ENCODE results near the gene AGXT.

The AGXT gene

GRCh38 chr2:240869956-240870875 is 1.6 kb downstream of the AGXT start:
- H3K4me3 ChIP-seq (ENCODE audit: low read depth in 1 of 2, low read length in 2 of 2), result no peak overlapping the region
- no peak overlapping the region for H3K27ac ChIP-seq (ENCODE audit: low read depth, low read length)
- no peaks in the 10 kb centered on the region for H3K36me3 ChIP-seq (ENCODE audit: control insufficient read depth in 1 of 2, insufficient read depth in 2 of 2, low read length in 2 of 2)
- H3K27me3 ChIP-seq (ENCODE audit: control insufficient read depth in 1 of 2, insufficient read depth in 2 of 2, low read length in 2 of 2), result no peaks in the 10 kb centered on the region
- H3K4me1 ChIP-seq (ENCODE audit: control insufficient read depth in 1 of 2, insufficient read depth in 2 of 2, low read length in 2 of 2), result peaks cover 16 to 17% of the 10 kb centered on the region in 2 donors
- no peak overlapping the region for H3K9ac ChIP-seq (ENCODE audit: low read depth in 1 of 2, low read length in 2 of 2)
- H3K9me3 ChIP-seq (ENCODE audit: control insufficient read depth in 1 of 2, low read length in 2 of 2), result no peaks in the 10 kb centered on the region

GRCh38 chr2:240871071-240871958 is 2.7 kb downstream of the AGXT start:
- H3K4me1 ChIP-seq (ENCODE audit: control insufficient read depth in 1 of 2, insufficient read depth in 2 of 2, low read length in 2 of 2), result peaks cover 27 to 28% of the 10 kb centered on the region in 2 donors
- H3K27me3 ChIP-seq (ENCODE audit: control insufficient read depth in 1 of 2, insufficient read depth in 2 of 2, low read length in 2 of 2), result no peaks in the 10 kb centered on the region
- no peak overlapping the region for H3K9ac ChIP-seq (ENCODE audit: low read depth in 1 of 2, low read length in 2 of 2)
- H3K9me3 ChIP-seq (ENCODE audit: control insufficient read depth in 1 of 2, low read length in 2 of 2), result no peaks in the 10 kb centered on the region
- H3K36me3 ChIP-seq (ENCODE audit: control insufficient read depth in 1 of 2, insufficient read depth in 2 of 2, low read length in 2 of 2), result no peaks in the 10 kb centered on the region
- no peak overlapping the region for H3K4me3 ChIP-seq (ENCODE audit: low read depth in 1 of 2, low read length in 2 of 2)
- H3K27ac ChIP-seq (ENCODE audit: low read depth, low read length), result no peak overlapping the region

- Histone ChIP-seq H3K36me3 (ENCODE audit: control insufficient read depth in 1 of 2, insufficient read depth in 2 of 2, low read length in 2 of 2) (no peaks in the 10 kb centered on the region), H3K27ac (ENCODE audit: low read depth, low read length) (no peak overlapping the region), H3K4me3 (ENCODE audit: low read depth in 1 of 2, low read length in 2 of 2) (no peak overlapping the region), H3K9me3 (ENCODE audit: control insufficient read depth in 1 of 2, low read length in 2 of 2) (no peaks in the 10 kb centered on the region), H3K27me3 (ENCODE audit: control insufficient read depth in 1 of 2, insufficient read depth in 2 of 2, low read length in 2 of 2) (no peaks in the 10 kb centered on the region), H3K9ac (ENCODE audit: low read depth in 1 of 2, low read length in 2 of 2) (no peak overlapping the region), H3K4me1 (ENCODE audit: control insufficient read depth in 1 of 2, insufficient read depth in 2 of 2, low read length in 2 of 2) (peaks cover 36 to 37% of the 10 kb centered on the region in 2 donors)
Measured at GRCh38 chr2:240872317-240873097, 3.9 kb downstream of the AGXT start.

- Histone ChIP-seq H3K27me3 (ENCODE audit: control insufficient read depth in 1 of 2, insufficient read depth in 2 of 2, low read length in 2 of 2) (no peaks in the 10 kb centered on the region), H3K4me3 (ENCODE audit: low read depth in 1 of 2, low read length in 2 of 2) (no peak overlapping the region), H3K27ac (ENCODE audit: low read depth, low read length) (no peak overlapping the region), H3K9ac (ENCODE audit: low read depth in 1 of 2, low read length in 2 of 2) (no peak overlapping the region), H3K9me3 (ENCODE audit: control insufficient read depth in 1 of 2, low read length in 2 of 2) (no peaks in the 10 kb centered on the region), H3K4me1 (ENCODE audit: control insufficient read depth in 1 of 2, insufficient read depth in 2 of 2, low read length in 2 of 2) (peaks cover 36 to 37% of the 10 kb centered on the region in 2 donors), H3K36me3 (ENCODE audit: control insufficient read depth in 1 of 2, insufficient read depth in 2 of 2, low read length in 2 of 2) (no peaks in the 10 kb centered on the region)
Measured at GRCh38 chr2:240873098-240873788, 4.6 kb downstream of the AGXT start.

GRCh38 chr2:240873805-240874714 is 5.4 kb downstream of the AGXT start:
- Histone ChIP-seq H3K4me3 (ENCODE audit: low read depth in 1 of 2, low read length in 2 of 2) (peak overlapping the region in 1 of 2 donors; percentile 11), H3K36me3 (ENCODE audit: control insufficient read depth in 1 of 2, insufficient read depth in 2 of 2, low read length in 2 of 2) (no peaks in the 10 kb centered on the region), H3K9me3 (ENCODE audit: control insufficient read depth in 1 of 2, low read length in 2 of 2) (no peaks in the 10 kb centered on the region), H3K9ac (ENCODE audit: low read depth in 1 of 2, low read length in 2 of 2) (no peak overlapping the region), H3K27me3 (ENCODE audit: control insufficient read depth in 1 of 2, insufficient read depth in 2 of 2, low read length in 2 of 2) (no peaks in the 10 kb centered on the region), H3K27ac (ENCODE audit: low read depth, low read length) (peak overlapping the region; percentile 56), H3K4me1 (ENCODE audit: control insufficient read depth in 1 of 2, insufficient read depth in 2 of 2, low read length in 2 of 2) (peaks cover 36 to 37% of the 10 kb centered on the region in 2 donors)

GRCh38 chr2:240874715-240875227 is 6.1 kb downstream of the AGXT start:
- no peak overlapping the region for H3K27ac ChIP-seq (ENCODE audit: low read depth, low read length)
- H3K9me3 ChIP-seq (ENCODE audit: control insufficient read depth in 1 of 2, low read length in 2 of 2), result no peaks in the 10 kb centered on the region
- peaks cover 36 to 37% of the 10 kb centered on the region in 2 donors for H3K4me1 ChIP-seq (ENCODE audit: control insufficient read depth in 1 of 2, insufficient read depth in 2 of 2, low read length in 2 of 2)
- H3K36me3 ChIP-seq (ENCODE audit: control insufficient read depth in 1 of 2, insufficient read depth in 2 of 2, low read length in 2 of 2), result no peaks in the 10 kb centered on the region
- H3K27me3 ChIP-seq (ENCODE audit: control insufficient read depth in 1 of 2, insufficient read depth in 2 of 2, low read length in 2 of 2), result no peaks in the 10 kb centered on the region
- no peak overlapping the region for H3K9ac ChIP-seq (ENCODE audit: low read depth in 1 of 2, low read length in 2 of 2)
- H3K4me3 ChIP-seq (ENCODE audit: low read depth in 1 of 2, low read length in 2 of 2), result no peak overlapping the region

- H3K4me1 ChIP-seq (ENCODE audit: control insufficient read depth in 1 of 2, insufficient read depth in 2 of 2, low read length in 2 of 2), result peaks cover 36 to 37% of the 10 kb centered on the region in 2 donors
- H3K9ac ChIP-seq (ENCODE audit: low read depth in 1 of 2, low read length in 2 of 2), result no peak overlapping the region
- H3K9me3 ChIP-seq (ENCODE audit: control insufficient read depth in 1 of 2, low read length in 2 of 2), result no peaks in the 10 kb centered on the region
- H3K4me3 ChIP-seq (ENCODE audit: low read depth in 1 of 2, low read length in 2 of 2), result no peak overlapping the region
- H3K27ac ChIP-seq (ENCODE audit: low read depth, low read length), result peak overlapping the region; percentile 10
- no peaks in the 10 kb centered on the region for H3K27me3 ChIP-seq (ENCODE audit: control insufficient read depth in 1 of 2, insufficient read depth in 2 of 2, low read length in 2 of 2)
- H3K36me3 ChIP-seq (ENCODE audit: control insufficient read depth in 1 of 2, insufficient read depth in 2 of 2, low read length in 2 of 2), result no peaks in the 10 kb centered on the region
Measured at GRCh38 chr2:240875228-240876034, 6.8 kb downstream of the AGXT start.

- Histone ChIP-seq H3K9ac (ENCODE audit: low read depth in 1 of 2, low read length in 2 of 2) (no peak overlapping the region), H3K36me3 (ENCODE audit: control insufficient read depth in 1 of 2, insufficient read depth in 2 of 2, low read length in 2 of 2) (no peaks in the 10 kb centered on the region), H3K4me1 (ENCODE audit: control insufficient read depth in 1 of 2, insufficient read depth in 2 of 2, low read length in 2 of 2) (peaks cover 36 to 40% of the 10 kb centered on the region in 2 donors), H3K27ac (ENCODE audit: low read depth, low read length) (no peak overlapping the region), H3K9me3 (ENCODE audit: control insufficient read depth in 1 of 2, low read length in 2 of 2) (no peaks in the 10 kb centered on the region), H3K4me3 (ENCODE audit: low read depth in 1 of 2, low read length in 2 of 2) (no peak overlapping the region), H3K27me3 (ENCODE audit: control insufficient read depth in 1 of 2, insufficient read depth in 2 of 2, low read length in 2 of 2) (no peaks in the 10 kb centered on the region)
Measured at GRCh38 chr2:240876035-240876474, 7.4 kb downstream of the AGXT start.
